Stimulated activated CD4-positive, alpha-beta T cell treated with anti-CD3 and anti-CD28 coated beads, Interleukin-2, amount 100 ng/mL, for 24 hours (primary cell): ENCODE measurements around the gene MAN1C1.

ENCODE experiments used
- DNase-seq, 2 donors: peaks; one replicate each; pipeline ENCODE4 v3.0.0-alpha.2; 2020

MAN1C1 gene

GRCh38 chr1:25743164-25744139 is 126.9 kb downstream of the MAN1C1 start:
- DNase-seq: no peak

GRCh38 chr1:25744140-25744581 is 127.6 kb downstream of the MAN1C1 start:
- no peak for DNase-seq

- no peak for DNase-seq
Measured at GRCh38 chr1:25744636-25745425, 128.2 kb downstream of the MAN1C1 start.

GRCh38 chr1:25746299-25747045 is 129.9 kb downstream of the MAN1C1 start:
- no peak for DNase-seq

- no peak for DNase-seq
Measured at GRCh38 chr1:25747046-25747719, 130.6 kb downstream of the MAN1C1 start.

GRCh38 chr1:25748531-25749205 is 132.1 kb downstream of the MAN1C1 start:
- no peak for DNase-seq

GRCh38 chr1:25750923-25751605 is 134.5 kb downstream of the MAN1C1 start:
- DNase-seq: no peak

GRCh38 chr1:25754470-25755181 is 138.0 kb downstream of the MAN1C1 start:
- peak in 1 of 2 donors; percentile 29 for DNase-seq

- no peak for DNase-seq
Measured at GRCh38 chr1:25755475-25756125, 139.0 kb downstream of the MAN1C1 start.

GRCh38 chr1:25756215-25756614 is 139.6 kb downstream of the MAN1C1 start:
- no peak for DNase-seq

- no peak for DNase-seq
Measured at GRCh38 chr1:25757151-25757845, 140.7 kb downstream of the MAN1C1 start.

- DNase-seq: no peak
Measured at GRCh38 chr1:25757846-25758185, 141.2 kb downstream of the MAN1C1 start.

- DNase-seq: no peak
Measured at GRCh38 chr1:25758466-25759070, 142.0 kb downstream of the MAN1C1 start.

- no peak for DNase-seq
Measured at GRCh38 chr1:25760122-25760719, 143.6 kb downstream of the MAN1C1 start.

- DNase-seq: no peak
Measured at GRCh38 chr1:25760871-25761270, 144.3 kb downstream of the MAN1C1 start.

GRCh38 chr1:25763493-25763892 is 146.9 kb downstream of the MAN1C1 start:
- DNase-seq: no peak

- no peak for DNase-seq
Measured at GRCh38 chr1:25765136-25765922, 148.7 kb downstream of the MAN1C1 start.
